ENCODE measurements around the gene CHD9.
"Not testable (repeated sequence)": the region's sequence is repeated elsewhere in the genome, so short reads cannot be mapped to it uniquely, and the experiment has no call there.

CHD9 gene

DNA sequence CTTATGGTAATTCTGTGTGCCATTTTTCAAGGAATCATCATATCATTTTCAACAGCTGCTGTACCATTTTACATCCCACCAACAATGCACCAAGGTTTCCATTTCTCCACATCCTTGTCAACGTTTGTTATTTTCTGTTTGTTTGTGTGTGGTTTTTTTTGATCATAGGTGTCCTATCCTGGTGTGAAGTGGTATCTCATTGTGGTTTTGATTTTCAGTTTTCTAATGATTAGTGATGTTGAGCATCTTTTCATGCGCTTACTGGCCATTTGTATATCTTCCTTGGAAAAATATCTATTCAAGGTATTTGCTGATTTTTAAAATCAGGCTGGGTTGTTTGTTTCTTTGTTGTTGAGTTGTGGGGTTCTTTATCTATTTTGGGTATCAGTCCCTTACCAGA, 15.0 kb downstream of the CHD9 start:
- ChIA-PET POLR2A (no interaction called here), CTCF (interaction anchor here (0.9 to 1.1 kb wide), 2 partner anchors 14 to 168 kb away, joined by 3 read pairs; no protein-coding TSS in a partner anchor)
- TF ChIP-seq, protein P1, sequence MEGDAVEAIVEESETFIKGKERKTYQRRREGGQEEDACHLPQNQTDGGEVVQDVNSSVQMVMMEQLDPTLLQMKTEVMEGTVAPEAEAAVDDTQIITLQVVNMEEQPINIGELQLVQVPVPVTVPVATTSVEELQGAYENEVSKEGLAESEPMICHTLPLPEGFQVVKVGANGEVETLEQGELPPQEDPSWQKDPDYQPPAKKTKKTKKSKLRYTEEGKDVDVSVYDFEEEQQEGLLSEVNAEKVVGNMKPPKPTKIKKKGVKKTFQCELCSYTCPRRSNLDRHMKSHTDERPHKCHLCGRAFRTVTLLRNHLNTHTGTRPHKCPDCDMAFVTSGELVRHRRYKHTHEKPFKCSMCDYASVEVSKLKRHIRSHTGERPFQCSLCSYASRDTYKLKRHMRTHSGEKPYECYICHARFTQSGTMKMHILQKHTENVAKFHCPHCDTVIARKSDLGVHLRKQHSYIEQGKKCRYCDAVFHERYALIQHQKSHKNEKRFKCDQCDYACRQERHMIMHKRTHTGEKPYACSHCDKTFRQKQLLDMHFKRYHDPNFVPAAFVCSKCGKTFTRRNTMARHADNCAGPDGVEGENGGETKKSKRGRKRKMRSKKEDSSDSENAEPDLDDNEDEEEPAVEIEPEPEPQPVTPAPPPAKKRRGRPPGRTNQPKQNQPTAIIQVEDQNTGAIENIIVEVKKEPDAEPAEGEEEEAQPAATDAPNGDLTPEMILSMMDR (IDR thresholded peaks at IDR 0.05; ENCODE audit: insufficient read depth, low read length, missing control alignments), result no peak
- no peak for DNase-seq (ENCODE audit: low read depth, low spot score)
- no peak overlapping the region for H3K4me3 ChIP-seq (ENCODE audit: low read depth, low read length)

DNA sequence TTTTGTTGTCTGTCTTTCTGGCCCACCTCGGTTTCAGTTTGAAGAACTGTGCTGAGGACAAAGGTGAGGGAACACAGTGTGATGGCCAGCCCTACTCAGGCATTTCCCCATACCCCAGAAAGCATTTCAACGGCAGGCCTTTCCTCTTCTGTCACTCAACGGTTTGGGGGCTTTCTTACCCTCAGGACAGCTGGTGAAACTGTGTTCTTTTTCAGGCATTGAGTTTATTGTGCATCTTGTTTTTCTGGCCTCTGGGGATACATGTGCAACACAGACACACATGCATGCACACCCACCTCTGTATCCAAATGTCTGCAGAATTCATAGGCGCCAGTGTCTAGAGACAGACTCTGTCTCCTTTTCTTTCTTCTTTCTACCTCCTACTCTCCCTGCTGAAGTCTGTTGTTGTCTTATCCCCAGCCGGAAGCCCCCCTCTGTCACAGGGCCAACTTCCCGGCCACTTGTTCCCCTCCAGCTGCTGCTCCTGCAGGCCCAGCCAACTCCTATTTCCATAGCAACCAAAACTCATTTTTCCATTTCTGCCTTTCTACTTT, 17.0 kb downstream of the CHD9 start:
- POLR2A ChIA-PET, result no interaction called here
- no peak for DNase-seq (ENCODE audit: low read depth, low spot score)
- CTCF ChIA-PET, result interaction anchor here (1.3 kb wide), 1 partner anchor 16 kb away, joined by 5 read pairs; the partner anchor contains the start of gene CHD9
- TF ChIP-seq, protein P1 (IDR thresholded peaks at IDR 0.05; ENCODE audit: insufficient read depth, low read length, missing control alignments), result no peak
- H3K4me3 ChIP-seq (ENCODE audit: low read depth, low read length), result no peak overlapping the region

DNA sequence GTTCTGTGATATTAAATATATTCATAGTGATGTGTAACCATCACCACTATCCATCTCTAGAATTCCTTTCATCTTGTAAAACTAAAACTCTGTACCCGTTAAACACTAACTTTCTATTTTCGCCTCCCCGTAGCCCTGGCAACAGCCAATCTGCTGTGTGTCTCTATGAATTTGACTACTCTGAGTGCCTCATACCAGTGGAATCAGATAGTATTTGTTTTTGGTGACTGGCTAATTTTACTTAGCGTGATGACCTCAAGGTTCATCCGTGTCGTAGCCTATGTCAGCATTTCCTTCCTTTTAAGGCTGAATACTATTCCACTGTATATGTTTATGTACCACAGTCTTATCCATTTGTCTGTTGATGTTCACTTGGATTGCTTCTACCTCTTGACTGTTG, 18.2 kb downstream of the CHD9 start:
- ChIA-PET CTCF (no interaction called here), POLR2A (no interaction called here)
- no peak for DNase-seq (ENCODE audit: low read depth, low spot score)
- TF ChIP-seq, protein P1 (IDR thresholded peaks at IDR 0.05; ENCODE audit: insufficient read depth, low read length, missing control alignments), result no peak
- no peak overlapping the region for H3K4me3 ChIP-seq (ENCODE audit: low read depth, low read length)

DNA sequence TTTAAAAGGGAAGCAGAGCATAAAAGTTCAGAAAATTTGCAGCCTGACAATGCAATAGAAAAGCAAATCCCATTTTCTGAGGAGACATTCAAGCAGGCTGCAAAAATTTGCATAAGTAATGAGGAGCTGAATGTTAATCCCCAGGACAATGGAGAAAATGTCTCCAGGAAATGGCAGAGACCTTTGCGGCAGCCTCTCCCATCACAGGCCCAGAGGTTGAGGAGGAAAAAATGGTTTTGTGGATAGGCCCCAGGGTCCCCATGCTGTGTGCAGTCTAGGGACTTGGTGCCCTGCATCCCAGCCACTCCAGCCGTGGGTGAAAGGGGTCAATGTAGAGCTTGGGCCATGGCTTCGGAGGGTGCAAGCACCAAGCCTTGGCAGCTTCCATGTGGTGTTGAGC, 19.5 kb downstream of the CHD9 start:
- CTCF ChIA-PET, result interaction anchor here (2.5 kb wide), 1 partner anchor 12 kb away, joined by 10 read pairs; no protein-coding TSS in a partner anchor

DNA sequence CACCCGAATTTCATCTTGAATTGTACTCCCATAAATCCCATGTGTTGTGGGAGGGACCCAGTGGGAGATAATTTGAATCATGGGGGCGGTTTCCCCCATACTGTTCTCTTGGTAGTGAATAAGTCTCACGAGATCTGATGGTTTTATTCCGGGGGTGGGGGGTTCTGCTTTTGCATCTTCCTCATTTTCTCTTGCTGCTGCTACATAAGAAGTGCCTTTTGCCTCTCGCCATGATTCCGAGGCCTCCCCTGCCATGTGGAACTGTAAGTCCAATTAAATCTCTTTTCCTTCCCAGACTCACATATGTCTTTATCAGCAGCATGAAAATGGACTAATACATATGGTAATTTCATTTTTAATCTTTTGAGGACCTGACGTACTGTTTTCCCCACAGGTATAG, 20.7 kb downstream of the CHD9 start:
- CTCF ChIA-PET, result interaction anchor here (1.7 to 2.5 kb wide), 2 partner anchors 11 to 21 kb away, joined by 4 to 10 read pairs; partner anchors contain the start of gene CHD9
- POLR2A ChIA-PET; DNase-seq (ENCODE audit: low read depth, low spot score); H3K4me3 ChIP-seq (ENCODE audit: low read depth, low read length): not testable (repeated sequence)

More for the DNA sequence above, 19.5 kb downstream of the CHD9 start:
- H3K4me3 ChIP-seq (ENCODE audit: low read depth, low read length); POLR2A ChIA-PET; DNase-seq (ENCODE audit: low read depth, low spot score): not testable (repeated sequence)

DNA sequence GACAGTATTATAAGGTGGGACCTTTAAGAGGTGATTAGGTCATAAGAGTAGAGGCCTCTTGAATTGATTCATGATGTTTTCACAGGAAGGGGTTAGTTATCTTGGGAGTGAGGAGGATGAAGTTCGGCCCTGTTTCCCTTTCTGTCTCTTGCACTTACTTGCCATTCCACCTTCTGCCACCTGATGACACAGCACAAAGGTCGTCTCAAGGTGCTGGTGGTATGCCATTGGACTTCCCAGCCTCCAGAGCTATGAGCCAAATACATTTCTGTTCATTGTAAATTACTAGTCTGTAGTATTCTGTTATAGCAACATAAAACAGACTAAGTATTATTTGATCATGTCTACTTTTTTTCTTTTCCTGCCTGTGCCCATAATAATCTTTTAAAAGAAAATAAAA, 23.5 kb downstream of the CHD9 start:
- no peak for DNase-seq (ENCODE audit: low read depth, low spot score)
- CTCF ChIA-PET, result interaction anchor here (1.0 to 4.5 kb wide), 4 partner anchors 9 to 130 kb away, joined by 3 to 28 read pairs (median 8); partner anchors contain the start of gene CHD9
- TF ChIP-seq, protein P1 (IDR thresholded peaks at IDR 0.05; ENCODE audit: insufficient read depth, low read length, missing control alignments), result no peak
- POLR2A ChIA-PET, result no interaction called here
- H3K4me3 ChIP-seq (ENCODE audit: low read depth, low read length), result no peak overlapping the region

DNA sequence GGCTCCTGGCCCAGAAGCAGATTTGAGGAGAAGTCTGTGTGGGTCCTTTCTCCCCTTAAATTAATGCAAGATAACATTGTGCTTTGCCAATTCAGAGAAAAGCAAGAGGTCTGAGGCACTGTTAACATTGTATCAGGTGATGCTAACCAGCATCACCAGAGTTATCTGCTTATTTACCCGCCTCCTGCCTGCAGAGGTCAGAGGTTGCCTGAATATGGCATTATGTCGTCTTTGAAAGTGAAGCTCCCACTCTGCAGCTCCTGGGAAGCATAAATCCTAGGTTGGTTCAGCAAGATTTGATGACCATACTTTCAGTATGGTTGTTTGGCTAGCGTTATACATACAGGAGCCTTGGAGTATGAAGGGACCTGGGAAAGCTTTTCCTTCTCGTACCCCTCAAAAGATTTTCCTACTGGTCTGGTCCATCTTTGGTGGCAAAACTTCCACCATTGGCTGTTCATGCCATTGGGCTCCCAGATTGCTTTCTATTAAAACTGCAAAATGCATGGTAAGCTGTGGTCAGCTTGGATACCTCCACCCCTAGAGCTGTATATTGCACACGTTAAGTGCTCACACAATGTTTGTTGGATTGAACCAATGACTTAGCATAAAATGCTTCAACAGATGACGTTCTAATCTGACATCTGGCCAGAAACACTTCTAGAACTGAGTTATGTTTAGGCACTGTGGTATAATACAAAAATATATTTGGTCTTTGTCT, 24.1 kb downstream of the CHD9 start:
- TF ChIP-seq, protein P1 (IDR thresholded peaks at IDR 0.05; ENCODE audit: insufficient read depth, low read length, missing control alignments), result no peak
- no peak for DNase-seq (ENCODE audit: low read depth, low spot score)
- CTCF ChIA-PET, result interaction anchor here (1.0 to 4.5 kb wide), 8 partner anchors 8 to 129 kb away, joined by 3 to 28 read pairs (median 6); partner anchors contain the start of gene CHD9
- no peak overlapping the region for H3K4me3 ChIP-seq (ENCODE audit: low read depth, low read length)
- POLR2A ChIA-PET, result interaction anchor here (1.4 to 2.8 kb wide), 2 partner anchors 12 to 14 kb away, joined by 4 to 29 read pairs; no protein-coding TSS in a partner anchor
